ENCODE results near the gene HAUS3.

HAUS3 gene

GRCh38 chr4:2241410-2242353 is at the start of gene HAUS3, which contains the start of gene POLN:
Gene HAUS3 (minus strand): TSS chr4:2242121. CDS start chr4:2240946, 1,175 bp downstream.
Gene POLN (minus strand): TSS chr4:2242121. CDS start chr4:2229231, 12,890 bp downstream.
- H3K4me3 ChIP-seq (ENCODE audit: low read depth, low read length) = peak within 1 kb of the TSS; percentile 81
- H3K27ac ChIP-seq (ENCODE audit: extremely low read depth, low read depth, low read length) = peak within 1 kb of the TSS; percentile 53
- H3K9me3 ChIP-seq (ENCODE audit: control insufficient read depth, insufficient read depth, low read depth, low read length) = no peaks in the 10 kb centered on the region
- no peaks in the 10 kb centered on the region; the same call in 1 of the 2 replicates for H3K4me1 ChIP-seq (ENCODE audit: control insufficient read depth, insufficient read depth, low read length)
- ChIA-PET CTCF (interaction anchor here (2.8 kb wide), 1 partner anchor 21 kb away, joined by 10 read pairs; no protein-coding TSS in a partner anchor), POLR2A (interaction anchor here (0.6 to 1.4 kb wide), 9 partner anchors 9 to 383 kb away, joined by 3 to 7 read pairs (median 4); partner anchors contain the start of genes FAM193A, MXD4 and RNF4)
- peaks cover 0 to 33% of the 10 kb centered on the region in 2 experiments; a peak in 1 of 3 replicates for H3K36me3 ChIP-seq (ENCODE audit: control insufficient read depth in 2 of 2, insufficient read depth in 1 of 2, low read length in 2 of 2)
- TF ChIP-seq ZNF529 (tag by site-specific recombination; IDR thresholded peaks at IDR 0.05; ENCODE audit: insufficient replicate concordance) (no peak), ZNF175 (tag by site-specific recombination; IDR thresholded peaks at IDR 0.05) (no peak), AEBP2 (tag by site-specific recombination; IDR thresholded peaks at IDR 0.05; ENCODE audit: borderline replicate concordance) (no peak), ZNF747 (tag by site-specific recombination; IDR thresholded peaks at IDR 0.05) (no peak), ZBTB8A (tag by site-specific recombination; IDR thresholded peaks at IDR 0.05) (peak; percentile 98), ZNF549 (tag by site-specific recombination; IDR thresholded peaks at IDR 0.05) (no peak), ZNF112 (tag by site-specific recombination; IDR thresholded peaks at IDR 0.05) (no peak), ZNF140 (tag by site-specific recombination; IDR thresholded peaks at IDR 0.05) (no peak), GFI1B (tag by site-specific recombination; IDR thresholded peaks at IDR 0.05) (no peak), ZNF266 (tag by site-specific recombination; IDR thresholded peaks at IDR 0.05; ENCODE audit: low read depth) (no peak), ZNF19 (tag by site-specific recombination; IDR thresholded peaks at IDR 0.05; ENCODE audit: low read depth) (no peak), SALL2 (tag by site-specific recombination; IDR thresholded peaks at IDR 0.05; ENCODE audit: borderline replicate concordance) (no peak), ZNF501 (tag by site-specific recombination; IDR thresholded peaks at IDR 0.05) (peak; percentile 77), ZNF488 (tag by site-specific recombination; IDR thresholded peaks at IDR 0.05) (no peak), ZNF692 (tag by site-specific recombination; IDR thresholded peaks at IDR 0.05) (peak; percentile 27; the same call in 1 of the 2 replicates), KLF9 (tag by site-specific recombination; IDR thresholded peaks at IDR 0.05; ENCODE audit: low read depth) (peak; percentile 46; the same call in 1 of the 2 replicates), ZSCAN5A (tag by site-specific recombination; IDR thresholded peaks at IDR 0.05) (no peak), ZNF660 (tag by site-specific recombination; IDR thresholded peaks at IDR 0.05) (0 out of 2 replicates have a peak, but pooled peaks have one; percentile 9), ZNF274 (IDR thresholded peaks at IDR 0.05; ENCODE audit: low read length) (no peak), ZNF274 (tag by site-specific recombination; IDR thresholded peaks at IDR 0.05; ENCODE audit: borderline replicate concordance) (no peak), ZNF24 (tag by site-specific recombination; IDR thresholded peaks at IDR 0.05) (peak; percentile 50; the same call in 1 of the 2 replicates), ZNF530 (tag by site-specific recombination; IDR thresholded peaks at IDR 0.05; ENCODE audit: low read depth) (no peak), ZNF585B (tag by site-specific recombination; IDR thresholded peaks at IDR 0.05) (no peak), ZNF202 (tag by site-specific recombination; IDR thresholded peaks at IDR 0.05; ENCODE audit: borderline replicate concordance) (no peak), PATZ1 (tag by site-specific recombination; IDR thresholded peaks at IDR 0.05) (peak; percentile 78; the same call in 1 of the 2 replicates)

All from HEK293 (cell line).